Stimulated activated CD8-positive, alpha-beta memory T cell treated with anti-CD3 and anti-CD28 coated beads, Interleukin-12 subunit alpha, Interleukin-12 subunit beta, amount 100 ng/mL, for 1 hour (primary cell): ENCODE measurements around the gene PSTPIP1.
A peak's percentile ranks its signal among the peaks of the same experiment; 100 is the strongest.

Source experiments
- DNase-seq: peaks from one replicate; pipeline ENCODE4 v3.0.0-alpha.2; 2020; ENCODE audit warnings: low read depth

PSTPIP1 gene

GRCh38 chr15:76978522-76979330, 16.2 kb upstream of the PSTPIP1 start:
- no peak for DNase-seq

GRCh38 chr15:76979331-76979925, 15.5 kb upstream of the PSTPIP1 start:
- DNase-seq, result no peak

GRCh38 chr15:76979996-76980520, 14.9 kb upstream of the PSTPIP1 start:
- no peak for DNase-seq

- DNase-seq, result no peak
Observed at GRCh38 chr15:76982356-76982755, 12.6 kb upstream of the PSTPIP1 start.

GRCh38 chr15:76982756-76983155, 12.2 kb upstream of the PSTPIP1 start:
- DNase-seq, result no peak

- no peak for DNase-seq
Observed at GRCh38 chr15:76983590-76984375, 11.1 kb upstream of the PSTPIP1 start.

GRCh38 chr15:76986743-76987142, 8.2 kb upstream of the PSTPIP1 start:
- no peak for DNase-seq

- DNase-seq, result no peak
Observed at GRCh38 chr15:76987276-76987675, 7.7 kb upstream of the PSTPIP1 start.

GRCh38 chr15:76987896-76988860, 6.7 kb upstream of the PSTPIP1 start:
- no peak for DNase-seq

GRCh38 chr15:76988867-76989780, 5.8 kb upstream of the PSTPIP1 start:
- no peak for DNase-seq

- no peak for DNase-seq
Observed at GRCh38 chr15:76991048-76991447, 3.9 kb upstream of the PSTPIP1 start.

- DNase-seq, result no peak
Observed at GRCh38 chr15:76991741-76992645, 2.9 kb upstream of the PSTPIP1 start.

GRCh38 chr15:76993114-76993725, 1.7 kb upstream of the PSTPIP1 start:
- DNase-seq, result no peak

GRCh38 chr15:76994001-76994400, 925 bp upstream of the PSTPIP1 start:
- peak; percentile 53 for DNase-seq

GRCh38 chr15:76994496-76994895, 430 bp upstream of the PSTPIP1 start:
- no peak for DNase-seq

- DNase-seq, result no peak
Observed at GRCh38 chr15:76996076-76996525, 1.2 kb downstream of the PSTPIP1 start.

- no peak for DNase-seq
Observed at GRCh38 chr15:76996526-76997401, 1.8 kb downstream of the PSTPIP1 start.
